GM18868 (cell line): Measurements from ENCODE around the gene OGG1.
A peak's percentile ranks its signal among the peaks of the same experiment; 100 is the strongest.

Experiments
- ATAC-seq: cut with Tn5 transposase; IDR thresholded peaks from one replicate; pipeline ENCODE4 v1.9.1; 2021; ENCODE audit warnings: mild to moderate bottlenecking, moderate library complexity; ENCODE audit not compliant: unreplicated experiment

OGG1 gene

GRCh38 chr3:9727041-9727595 lies 22.6 kb upstream of the OGG1 start:
- no peak for ATAC-seq

DNA sequence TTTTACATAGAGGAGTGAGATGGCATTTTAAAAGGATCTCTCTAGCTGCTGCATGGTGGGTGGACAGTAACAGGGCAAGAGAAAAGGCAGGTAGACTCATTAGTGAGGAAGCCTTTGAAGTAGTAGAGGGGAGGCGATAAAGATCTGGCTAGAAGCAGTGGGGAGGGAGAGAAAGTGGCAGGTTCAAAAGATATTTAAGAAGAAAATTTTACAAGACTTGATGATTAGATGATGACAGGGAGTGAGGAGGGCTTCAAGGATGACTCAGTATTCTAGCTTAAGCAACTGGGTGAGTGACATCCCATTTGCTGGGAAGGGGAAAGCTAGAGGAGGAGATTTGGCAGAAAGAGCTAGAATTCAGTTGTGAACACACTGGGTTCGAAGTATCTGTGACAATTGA lies 22.0 kb upstream of the OGG1 start:
- ATAC-seq, result no peak

DNA sequence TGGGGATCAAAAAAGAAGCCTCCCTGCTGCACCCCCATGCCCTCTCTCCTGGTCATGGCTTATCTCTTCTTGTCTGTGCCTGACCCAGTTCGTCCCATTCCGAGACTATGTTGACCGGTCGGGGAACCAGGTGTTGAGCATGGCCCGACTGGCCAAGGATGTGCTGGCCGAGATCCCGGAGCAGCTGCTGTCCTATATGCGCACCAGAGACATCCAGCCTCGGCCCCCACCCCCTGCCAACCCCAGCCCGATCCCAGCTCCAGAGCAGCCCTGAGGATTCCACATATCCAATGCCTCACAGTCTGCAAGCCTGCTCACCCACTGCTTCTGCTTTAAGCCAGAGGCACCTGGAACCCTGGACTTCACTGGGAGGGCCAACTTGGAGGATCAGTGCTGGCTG lies 20.3 kb upstream of the OGG1 start:
- no peak for ATAC-seq

- ATAC-seq, result peak; percentile 36
Observed at GRCh38 chr3:9730657-9731205, 19.0 kb upstream of the OGG1 start.

DNA sequence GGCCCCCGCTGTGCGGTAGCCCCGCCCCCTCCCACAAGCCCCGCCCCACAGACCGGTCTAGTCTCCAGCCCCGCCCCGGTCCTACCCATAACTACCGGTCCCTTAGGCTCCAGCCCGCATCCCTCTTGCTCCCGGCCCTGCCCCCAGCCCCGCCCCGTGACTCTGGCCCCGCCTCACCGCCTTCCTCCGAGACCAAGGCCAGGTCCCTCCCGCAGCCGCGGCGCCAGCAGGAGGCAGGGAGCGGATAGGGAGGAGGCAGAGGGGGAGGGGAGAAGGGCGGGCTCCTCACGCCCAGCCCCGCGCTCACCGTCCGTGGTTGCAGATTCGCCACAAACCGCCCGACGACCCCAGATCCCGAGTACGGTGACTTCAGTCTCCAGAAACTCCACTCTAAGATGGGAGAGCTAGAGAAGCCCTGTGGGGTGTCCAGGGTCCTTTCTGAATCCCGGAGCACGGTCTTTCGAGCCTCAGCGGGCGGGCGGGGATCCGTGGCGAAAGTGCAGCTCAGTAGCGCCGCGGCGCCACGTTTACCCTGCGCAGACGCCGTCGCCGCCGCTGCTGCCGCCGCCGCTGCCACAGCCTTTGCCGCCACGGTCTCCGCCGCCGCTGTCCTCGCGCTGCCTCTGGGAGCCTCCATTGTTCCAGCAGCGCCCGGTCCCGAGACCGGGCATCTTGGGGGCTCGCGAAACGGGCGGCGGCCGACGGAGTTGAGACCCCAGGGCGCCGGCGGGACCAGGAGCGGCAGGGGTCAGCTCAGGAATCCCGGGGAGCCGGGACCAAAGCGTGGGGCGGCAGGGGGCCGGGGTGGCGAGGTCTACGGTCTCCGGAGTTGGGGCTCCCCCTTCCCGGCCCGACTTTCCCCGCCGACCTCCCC lies 18.3 kb upstream of the OGG1 start, which contains the start of gene BRPF1:
TSS of gene BRPF1 (plus strand) at position 530 of the 874 bp plus-strand sequence. CDS start 2,406 bp downstream, outside the sequence.
- peak; percentile 95 for ATAC-seq

- peak; percentile 1 for ATAC-seq
Observed at GRCh38 chr3:9732080-9732739, 17.5 kb upstream of the OGG1 start.

GRCh38 chr3:9732740-9733115 lies 17.0 kb upstream of the OGG1 start:
- no peak for ATAC-seq

GRCh38 chr3:9736831-9737230 lies 12.9 kb upstream of the OGG1 start:
- ATAC-seq, result no peak

DNA sequence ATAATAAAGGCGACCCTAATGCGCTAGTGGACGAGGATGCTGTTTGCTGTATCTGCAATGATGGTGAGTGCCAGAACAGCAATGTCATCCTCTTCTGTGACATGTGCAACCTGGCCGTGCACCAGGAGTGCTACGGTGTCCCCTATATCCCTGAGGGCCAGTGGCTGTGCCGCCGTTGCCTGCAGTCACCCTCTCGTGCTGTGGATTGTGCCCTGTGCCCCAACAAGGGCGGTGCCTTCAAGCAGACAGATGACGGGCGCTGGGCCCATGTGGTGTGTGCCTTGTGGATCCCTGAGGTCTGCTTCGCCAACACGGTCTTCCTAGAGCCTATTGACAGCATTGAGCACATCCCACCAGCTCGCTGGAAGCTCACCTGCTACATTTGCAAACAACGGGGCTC lies 10.6 kb upstream of the OGG1 start:
- ATAC-seq, result no peak

DNA sequence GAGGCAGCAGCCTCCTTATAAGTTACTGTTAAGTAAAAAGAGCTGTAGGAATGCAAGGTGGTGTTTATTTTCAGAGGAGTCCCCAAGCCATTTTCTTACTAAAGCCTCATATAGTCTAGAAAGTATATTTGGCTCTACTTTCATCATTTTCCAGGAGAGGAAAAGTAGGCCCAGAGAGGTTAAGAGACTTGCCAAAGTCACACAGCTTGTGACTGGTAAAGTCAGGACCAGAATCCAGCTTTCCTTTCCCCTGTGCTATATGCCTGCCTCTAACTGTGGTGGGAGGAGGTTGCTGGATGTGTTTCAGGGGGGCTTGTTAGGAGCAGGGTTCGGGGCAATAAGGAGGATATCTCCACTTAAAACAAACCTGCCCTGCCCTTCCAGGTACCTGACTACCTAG lies 7.2 kb upstream of the OGG1 start:
- no peak for ATAC-seq

DNA sequence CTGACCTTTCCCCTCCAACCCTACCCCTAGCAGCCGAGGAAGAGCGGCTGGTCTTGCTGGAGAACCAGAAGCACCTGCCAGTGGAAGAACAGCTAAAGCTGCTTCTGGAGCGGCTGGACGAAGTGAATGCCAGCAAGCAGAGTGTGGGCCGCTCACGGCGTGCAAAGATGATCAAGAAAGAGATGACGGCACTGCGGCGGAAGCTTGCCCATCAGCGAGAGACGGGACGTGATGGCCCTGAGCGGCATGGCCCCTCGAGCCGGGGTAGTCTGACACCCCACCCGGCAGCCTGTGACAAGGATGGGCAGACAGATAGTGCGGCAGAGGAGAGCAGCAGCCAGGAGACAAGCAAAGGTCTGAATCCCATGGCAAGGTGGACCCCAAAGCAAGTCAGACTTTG lies 6.2 kb upstream of the OGG1 start:
- no peak for ATAC-seq

DNA sequence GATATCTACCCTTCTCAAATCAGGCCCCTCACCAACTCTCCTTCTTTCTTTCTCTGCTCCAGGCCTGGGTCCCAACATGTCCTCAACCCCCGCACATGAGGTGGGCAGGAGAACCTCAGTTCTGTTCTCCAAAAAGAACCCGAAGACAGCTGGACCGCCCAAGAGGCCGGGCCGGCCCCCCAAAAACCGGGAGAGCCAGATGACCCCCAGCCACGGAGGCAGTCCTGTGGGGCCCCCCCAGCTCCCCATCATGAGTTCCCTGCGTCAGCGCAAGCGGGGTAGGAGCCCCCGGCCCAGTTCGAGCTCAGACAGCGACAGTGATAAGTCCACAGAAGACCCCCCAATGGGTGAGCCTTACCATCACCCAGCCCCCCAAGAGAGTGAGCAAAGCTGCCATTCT lies 5.6 kb upstream of the OGG1 start:
- no peak for ATAC-seq

DNA sequence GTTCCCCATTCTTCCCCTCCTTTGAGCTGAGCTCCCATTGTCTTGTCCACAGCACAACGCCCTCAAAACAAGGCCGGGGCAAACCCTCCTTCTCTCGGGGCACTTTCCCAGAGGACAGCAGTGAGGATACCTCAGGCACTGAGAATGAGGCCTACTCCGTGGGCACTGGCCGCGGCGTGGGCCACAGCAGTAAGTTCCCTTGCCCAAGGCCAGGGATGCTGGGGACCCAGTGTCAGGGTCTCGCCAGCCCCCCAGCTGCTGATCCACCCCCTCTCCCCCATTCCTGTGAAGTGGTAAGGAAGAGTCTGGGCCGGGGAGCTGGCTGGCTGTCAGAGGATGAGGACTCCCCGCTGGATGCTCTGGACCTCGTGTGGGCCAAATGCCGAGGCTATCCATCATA lies 4.2 kb upstream of the OGG1 start:
- no peak for ATAC-seq

GRCh38 chr3:9746330-9746729 lies 3.4 kb upstream of the OGG1 start:
- ATAC-seq, result no peak

DNA sequence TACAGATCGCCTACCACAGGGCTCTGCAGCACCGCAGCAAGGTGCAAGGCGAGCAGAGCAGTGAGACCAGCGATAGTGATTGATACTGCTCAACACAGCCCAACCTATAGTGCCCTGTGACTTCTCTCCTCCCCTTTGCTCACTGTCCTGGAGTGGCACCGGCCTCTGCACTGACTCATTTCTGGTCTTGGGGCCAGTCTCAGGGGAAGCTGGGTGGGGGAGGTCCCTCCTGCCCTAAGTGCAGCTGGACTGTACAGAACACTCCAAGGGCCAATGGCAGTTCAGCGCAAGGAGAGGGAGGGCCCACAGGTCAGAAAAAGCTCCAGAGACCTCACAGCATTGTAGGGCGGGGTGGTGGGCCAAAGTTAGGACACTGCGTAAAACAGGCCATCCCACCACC lies 2.5 kb upstream of the OGG1 start:
- no peak for ATAC-seq

DNA sequence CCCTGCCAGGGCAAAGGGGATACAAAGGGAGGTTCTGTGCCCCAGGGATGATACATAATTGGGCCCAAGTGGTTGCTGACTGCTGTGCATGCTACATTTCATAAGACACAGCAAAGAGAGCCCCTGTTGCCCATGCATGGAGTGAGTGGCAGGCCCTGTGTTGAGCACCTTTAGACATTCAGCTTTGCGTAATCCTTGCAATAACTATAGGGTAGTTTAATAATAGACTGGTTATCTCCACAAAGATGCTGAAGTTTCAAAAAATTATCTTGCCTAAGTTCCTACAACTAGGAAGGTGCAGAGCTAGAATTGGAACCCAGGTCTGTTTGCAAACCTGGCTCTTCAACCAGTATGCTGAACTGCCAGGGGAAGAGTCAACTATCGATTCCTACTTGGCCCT lies 1.7 kb upstream of the OGG1 start:
- ATAC-seq, result no peak

GRCh38 chr3:9749296-9749644 lies 482 bp upstream of the OGG1 start:
- no peak for ATAC-seq

- no peak for ATAC-seq
Observed at GRCh38 chr3:9750556-9751411, 1.0 kb downstream of the OGG1 start.

DNA sequence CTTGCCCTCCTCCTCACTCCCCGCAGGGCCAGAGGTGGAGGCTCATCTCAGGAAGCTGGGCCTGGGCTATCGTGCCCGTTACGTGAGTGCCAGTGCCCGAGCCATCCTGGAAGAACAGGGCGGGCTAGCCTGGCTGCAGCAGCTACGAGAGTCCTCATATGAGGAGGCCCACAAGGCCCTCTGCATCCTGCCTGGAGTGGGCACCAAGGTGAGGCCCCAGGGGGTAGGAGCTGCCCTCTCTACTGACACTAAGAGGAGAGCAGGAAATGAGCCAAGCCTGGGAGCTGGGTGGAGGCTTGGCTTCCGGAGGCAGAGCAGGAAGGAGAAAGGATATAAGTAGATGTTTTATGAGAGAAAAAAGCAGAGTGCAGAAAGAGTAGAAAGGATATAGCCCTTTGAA lies 4.9 kb downstream of the OGG1 start:
- no peak for ATAC-seq

- ATAC-seq, result no peak
Observed at GRCh38 chr3:9757427-9757826, 7.7 kb downstream of the OGG1 start.
